Aorta (tissue), 5 donors: ENCODE results near the gene SLC22A4. TPM values are rescaled to one million over a fixed set of nuclear protein-coding genes. Genes with fewer than 3 reads are reported as not detected.

ENCODE experiments used
- ATAC-seq: fragments of 200-7000 bp; cut with Tn5 transposase; one replicate; pipeline ENCODE4 v1.9.1; 2022; ENCODE audit warnings: moderate library complexity; ENCODE audit not compliant: low FRiP score
- DNase-seq, 2 donors: peaks; one replicate each; pipeline ENCODE4 v3.0.0-alpha.2; 2020
- H3K27ac ChIP-seq, 2 donors: one replicate each; pipeline ENCODE4 v1.5.1; 2013; ENCODE audit warnings: low read length in 2 of 2, mild to moderate bottlenecking in 2 of 2, moderate library complexity in 2 of 2, control low read depth in 1 of 2, inconsistent platforms in 1 of 2, low read depth in 1 of 2
- H3K27me3 ChIP-seq, 2 donors: one replicate each; pipeline ENCODE4 v1.6.1; 2013; ENCODE audit warnings: control low read depth in 1 of 2, low read length in 1 of 2, mild to moderate bottlenecking in 1 of 2, moderate library complexity in 1 of 2; ENCODE audit not compliant: insufficient read depth in 2 of 2, control insufficient read depth in 1 of 2
- H3K36me3 ChIP-seq, 2 donors: one replicate each; pipeline ENCODE4 v1.6.1; 2013; ENCODE audit warnings: control low read depth in 1 of 2, low read length in 1 of 2, mild to moderate bottlenecking in 1 of 2; ENCODE audit not compliant: insufficient read depth in 2 of 2, control insufficient read depth in 1 of 2
- H3K4me1 ChIP-seq, 2 donors: one replicate each; pipeline ENCODE4 v1.6.1; 2013; ENCODE audit warnings: low read length in 2 of 2, control low read depth in 1 of 2, mild to moderate bottlenecking in 1 of 2, moderate library complexity in 1 of 2; ENCODE audit not compliant: insufficient read depth in 2 of 2, control insufficient read depth in 1 of 2
- H3K4me3 ChIP-seq, 2 donors: one replicate each; pipeline ENCODE4 v1.5.1; 2013; ENCODE audit warnings: low read length in 2 of 2, control low read depth in 1 of 2, mild to moderate bottlenecking in 1 of 2
- H3K9me3 ChIP-seq: one replicate; pipeline ENCODE4 v1.6.1; 2013; ENCODE audit warnings: mild to moderate bottlenecking, low read length; ENCODE audit not compliant: control insufficient read depth
- WGBS, 2 donors: extraction: QIAGEN DNeasy Blood & Tissue Kit; methylation state at CpG; one replicate each; pipeline ENCODE4 v1.1.7; 2013; 5-methylcytosine and 5-hydroxymethylcytosine counted together
- intact Hi-C, 2 donors: fragments of 100-400 bp; cut with DNase I; formaldehyde crosslinking; loops; one replicate each; pipeline versions ENCODE4 v1.14.2 to v1.15.0; 2022
- polyA plus RNA-seq, 2 donors: library from polyadenylated mRNA; stranded (reverse); fragments of 200-250 nt; gene quantifications; one replicate each; pipeline ENCODE4 v1.2.3, GENCODE V29; 2013
- total RNA-seq, 2 donors: library from RNA; stranded (reverse); fragmentation: NEBNext Ultra II Directional; extraction: Animal tissue kit (Norgen Biotek cat#: 25700); gene quantifications; one replicate each; pipeline ENCODE4 v1.2.1, GENCODE V29; 2021
- donor health status: healthy with polysubstance abuse.
- donor health status: Bipolar disorder and iron deficiency.
- donor health status: DM: no; HTN: no; CAD: no.
- donor health status: DM: no; HTN: no; CAD: no.
- donor health status: DM: yes; HTN: yes; CAD: no.

Gene SLC22A4
- total and polyA plus RNA-seq, 4 donors = 1.3 to 5.5 (median 3.1) TPM

DNA sequence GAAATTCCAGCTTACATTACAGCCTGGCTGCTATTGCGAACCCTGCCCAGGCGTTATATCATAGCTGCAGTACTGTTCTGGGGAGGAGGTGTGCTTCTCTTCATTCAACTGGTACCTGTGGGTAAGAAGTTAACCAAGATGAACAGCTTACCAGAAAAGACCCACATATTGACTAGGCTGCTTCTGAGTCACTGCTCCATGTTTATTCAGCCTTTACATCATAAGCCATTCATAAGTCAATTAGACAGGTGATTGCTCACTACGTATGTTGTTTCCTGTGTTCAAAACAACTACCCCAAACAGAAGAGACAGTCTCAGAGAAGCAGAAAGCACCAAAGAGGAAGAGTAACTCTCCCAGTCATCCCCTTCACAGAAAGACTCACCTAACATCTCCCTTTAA lies 40.6 kb downstream of the SLC22A4 start:
- intact Hi-C loops = no loop called here
- H3K4me1 ChIP-seq = no peaks in the 10 kb centered on the region
- DNase-seq = no peak
- no peak overlapping the region for H3K4me3 ChIP-seq
- H3K27me3 ChIP-seq = no peaks in the 10 kb centered on the region
- 91 to 95% methylated on average over 3 of the region's 3 CpGs for WGBS, 2 donors
- H3K9me3 ChIP-seq = no peaks in the 10 kb centered on the region
- no peak overlapping the region for H3K27ac ChIP-seq
- peaks cover 1 to 3% of the 10 kb centered on the region in 2 donors for H3K36me3 ChIP-seq
- no peak for ATAC-seq

DNA sequence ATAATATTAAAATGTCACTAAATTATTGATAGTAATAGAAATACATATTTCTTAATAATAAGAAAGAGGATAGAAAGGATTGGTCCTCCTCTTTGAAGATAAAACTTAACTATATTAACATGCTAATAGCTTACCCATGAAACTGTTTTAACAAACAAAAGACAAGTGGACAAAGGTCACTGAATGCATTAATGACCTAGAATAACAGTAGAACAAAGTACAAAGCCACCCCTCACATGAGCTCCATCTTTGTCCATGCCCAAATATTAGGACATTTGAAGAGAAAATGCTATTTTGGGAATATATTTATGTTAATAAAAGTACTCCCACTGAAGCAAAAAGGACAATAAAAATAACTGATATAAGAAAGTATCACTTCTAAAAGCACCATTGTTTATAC lies 41.2 kb downstream of the SLC22A4 start:
- H3K36me3 ChIP-seq = peaks cover 1 to 3% of the 10 kb centered on the region in 2 donors
- ATAC-seq (no peak), DNase-seq (no peak)
- no peaks in the 10 kb centered on the region for H3K4me1 ChIP-seq
- no peak overlapping the region for H3K27ac ChIP-seq
- intact Hi-C loops = no loop called here
- H3K4me3 ChIP-seq = no peak overlapping the region
- H3K9me3 ChIP-seq = no peaks in the 10 kb centered on the region
- H3K27me3 ChIP-seq = no peaks in the 10 kb centered on the region

DNA sequence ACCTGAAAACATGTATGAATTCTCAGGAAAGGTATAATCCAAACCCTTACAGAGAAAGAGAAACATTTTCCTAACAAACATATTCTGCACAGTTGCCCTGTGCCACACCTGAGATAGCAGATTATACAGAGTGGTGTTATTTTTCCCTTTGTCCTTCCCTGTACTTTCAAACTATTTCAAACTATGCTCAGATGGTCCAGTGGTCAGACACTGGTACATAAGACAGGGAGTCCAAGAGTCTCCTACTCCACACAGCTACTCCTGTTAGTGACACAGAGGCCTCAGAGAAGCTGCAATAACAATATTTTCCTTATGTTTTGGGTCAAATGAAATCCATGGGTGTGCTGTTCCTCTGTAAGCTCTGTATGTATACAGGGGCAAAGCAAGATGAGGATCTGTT lies 45.3 kb downstream of the SLC22A4 start:
- Histone ChIP-seq H3K4me3 (no peak overlapping the region), H3K27ac (no peak overlapping the region), H3K27me3 (no peaks in the 10 kb centered on the region), H3K4me1 (no peaks in the 10 kb centered on the region), H3K9me3 (no peaks in the 10 kb centered on the region), H3K36me3 (no peaks in the 10 kb centered on the region)
- DNase-seq (no peak), ATAC-seq (no peak)
- intact Hi-C loops = no loop called here

DNA sequence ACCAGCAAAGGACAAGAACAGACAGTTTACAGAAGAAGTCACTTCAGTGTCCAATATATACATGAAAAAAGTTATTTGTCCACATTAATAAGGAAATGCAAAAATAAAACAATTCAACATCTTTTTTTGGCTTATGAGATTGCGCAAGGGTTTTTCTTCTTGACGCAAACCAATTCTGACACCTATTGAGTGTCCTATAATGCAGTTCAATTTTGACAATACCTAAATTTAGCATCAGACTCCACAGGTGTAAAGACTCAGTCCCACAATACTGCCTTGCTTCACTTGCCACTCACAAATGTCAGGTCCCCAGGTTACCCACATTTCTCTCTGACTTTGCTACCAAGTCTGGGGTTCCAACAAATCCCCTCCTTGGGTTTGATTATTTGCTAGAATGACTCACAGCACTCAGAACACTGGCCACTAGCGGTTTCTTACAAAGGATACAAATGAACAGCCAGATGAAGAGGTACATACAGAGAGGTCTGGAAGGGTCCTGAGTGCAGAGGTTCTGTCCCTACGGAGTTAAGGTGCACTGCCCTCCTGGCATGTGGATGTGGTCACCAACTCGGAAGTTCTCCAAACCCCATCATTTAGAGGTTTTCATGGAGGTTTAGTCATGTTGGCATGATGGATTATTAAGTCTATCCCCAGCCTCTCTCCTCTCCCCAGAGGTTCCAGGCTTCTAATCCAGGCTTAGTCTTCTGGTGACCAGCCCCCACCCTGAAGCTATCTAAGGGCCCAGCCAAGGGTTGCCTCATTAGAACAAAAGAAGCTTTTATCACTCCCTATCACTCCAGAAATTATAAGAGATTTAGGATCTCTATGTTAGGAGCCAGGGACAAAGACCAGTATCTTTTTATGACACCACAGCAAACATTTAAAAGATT lies 48.3 kb downstream of the SLC22A4 start:
- ATAC-seq (no peak), DNase-seq (no peak)
- no peak overlapping the region for H3K27ac ChIP-seq
- H3K27me3 ChIP-seq = no peaks in the 10 kb centered on the region
- intact Hi-C loops = no loop called here
- H3K4me3 ChIP-seq = no peak overlapping the region
- H3K4me1 ChIP-seq = no peaks in the 10 kb centered on the region
- no peaks in the 10 kb centered on the region for H3K36me3 ChIP-seq
- no peaks in the 10 kb centered on the region for H3K9me3 ChIP-seq
- 61 to 67% methylated on average over 5 of the region's 5 CpGs for WGBS, 2 donors

DNA sequence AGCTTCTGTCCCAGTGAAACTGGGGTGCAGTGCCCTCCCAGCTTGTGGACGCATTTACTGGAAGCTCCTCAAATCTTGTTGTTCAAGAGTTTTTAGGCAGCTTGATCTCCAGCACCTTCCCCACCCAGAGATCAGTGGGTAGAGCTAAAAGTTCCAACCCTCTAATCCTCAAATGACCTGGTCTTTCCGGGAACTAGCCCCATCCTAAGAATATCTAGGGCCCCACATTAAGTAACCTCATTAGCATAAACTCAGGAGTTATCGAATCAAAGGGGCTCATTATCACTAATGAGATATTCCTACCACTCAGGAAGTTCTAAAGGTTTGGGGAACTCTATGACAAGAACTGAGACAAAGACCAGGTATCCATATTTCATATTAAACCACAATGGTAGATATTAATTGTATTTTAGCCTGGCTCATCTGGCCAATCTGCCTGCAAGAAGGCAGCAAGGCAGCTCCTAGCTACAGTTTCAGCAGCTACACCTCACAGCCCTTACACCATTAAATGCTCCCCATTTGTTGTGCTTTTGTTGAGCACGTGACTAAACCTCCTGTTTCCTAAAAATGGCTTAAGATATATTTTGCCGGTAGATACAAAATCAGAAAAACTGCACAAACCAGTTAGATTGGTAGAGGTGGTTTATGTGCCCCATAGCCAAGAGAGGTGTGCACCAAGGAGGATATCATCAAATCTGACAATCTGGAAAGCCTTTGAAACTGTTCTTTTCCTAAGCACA lies 50.8 kb downstream of the SLC22A4 start:
- ATAC-seq (no peak), DNase-seq (no peak)
- Histone ChIP-seq H3K4me1 (no peaks in the 10 kb centered on the region), H3K9me3 (peaks cover 3% of the 10 kb centered on the region), H3K4me3 (no peak overlapping the region), H3K27ac (no peak overlapping the region), H3K36me3 (peaks cover 0 to 2% of the 10 kb centered on the region in 2 donors), H3K27me3 (no peaks in the 10 kb centered on the region)
- WGBS, 2 donors = 76 to 81% methylated on average over 5 of the region's 5 CpGs
- intact Hi-C loops = no loop called here

DNA sequence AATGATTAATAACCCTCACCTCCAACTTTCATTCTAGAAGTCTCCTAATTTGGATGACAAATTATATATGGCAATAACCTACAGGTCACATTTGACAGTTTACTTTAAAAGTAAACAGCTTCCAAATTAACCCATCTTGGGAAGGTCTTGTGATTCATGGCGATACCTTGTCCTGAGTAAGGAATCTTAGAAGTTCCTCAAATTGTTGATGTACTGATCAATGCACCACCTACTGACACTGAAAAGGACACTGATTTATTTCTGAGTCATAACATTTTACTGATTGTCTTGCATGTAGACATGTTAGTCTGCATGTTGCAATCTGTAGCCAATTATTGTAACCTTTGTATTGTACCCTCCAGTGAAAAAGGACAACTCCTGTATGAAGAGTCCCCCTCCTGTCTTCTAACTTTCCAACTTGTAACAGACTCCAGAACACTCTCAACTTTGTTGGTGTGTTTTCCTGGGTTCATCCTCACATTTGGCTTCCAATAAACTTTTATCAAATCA lies 59.3 kb downstream of the SLC22A4 start:
- H3K9me3 ChIP-seq = peaks cover 3% of the 10 kb centered on the region
- 98 to 100% methylated on average over 1 of the region's 1 CpG for WGBS, 2 donors
- peaks cover 2 to 3% of the 10 kb centered on the region in 2 donors for H3K36me3 ChIP-seq
- H3K27ac ChIP-seq = no peak overlapping the region
- peaks cover 0 to 4% of the 10 kb centered on the region in 2 donors for H3K4me1 ChIP-seq
- intact Hi-C loops = no loop called here
- no peak for ATAC-seq
- no peak for DNase-seq
- no peak overlapping the region for H3K4me3 ChIP-seq
- H3K27me3 ChIP-seq = no peaks in the 10 kb centered on the region

DNA sequence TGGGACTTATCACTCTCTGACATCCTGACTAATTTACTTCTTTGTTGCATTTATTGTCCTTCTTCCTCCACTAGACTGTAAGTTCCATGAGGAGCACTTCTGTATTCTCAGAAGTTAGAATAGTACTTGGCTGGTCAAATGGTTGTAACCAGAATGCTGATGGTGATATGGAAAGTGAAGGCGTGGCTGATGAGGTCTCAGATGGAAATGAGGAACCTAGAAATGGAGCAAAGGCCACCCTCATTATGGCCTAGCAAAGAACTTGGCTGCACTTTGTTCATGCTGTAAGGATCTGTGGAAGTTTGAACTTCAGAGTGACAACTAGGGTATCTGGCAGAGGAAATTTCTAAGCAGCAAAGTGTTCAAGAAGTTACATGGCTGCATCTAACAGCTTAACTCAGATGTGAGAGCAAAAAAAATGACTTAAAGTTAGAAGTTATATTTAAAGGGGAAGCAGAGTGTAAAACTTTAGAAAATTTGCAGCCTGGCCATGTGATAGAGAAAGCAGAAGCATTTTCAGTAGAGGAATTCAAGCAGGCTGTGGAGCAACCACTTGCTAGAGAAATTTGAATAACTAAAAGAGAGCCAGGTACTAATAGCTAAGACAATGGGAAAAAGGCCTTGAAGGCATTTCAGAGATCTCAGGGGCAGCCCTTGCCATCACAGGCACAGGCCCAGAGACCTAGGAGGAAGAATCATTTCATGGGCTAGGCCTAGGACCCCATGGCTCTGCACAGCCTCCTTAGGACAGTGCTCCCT lies 60.4 kb downstream of the SLC22A4 start:
- intact Hi-C loops = loop anchor here in 1 of 2 donors (5.0 kb wide), 1 partner anchor 57 kb away; no protein-coding TSS in a partner anchor
- Histone ChIP-seq H3K9me3 (peaks cover under 1% of the 10 kb centered on the region), H3K4me1 (peaks cover 0 to 4% of the 10 kb centered on the region in 2 donors), H3K36me3 (peaks cover 0 to 3% of the 10 kb centered on the region in 2 donors), H3K27ac (no peak overlapping the region), H3K4me3 (no peak overlapping the region), H3K27me3 (no peaks in the 10 kb centered on the region)
- ATAC-seq (no peak), DNase-seq (no peak)
- WGBS, 2 donors = 95 to 97% methylated on average over 1 of the region's 1 CpG

DNA sequence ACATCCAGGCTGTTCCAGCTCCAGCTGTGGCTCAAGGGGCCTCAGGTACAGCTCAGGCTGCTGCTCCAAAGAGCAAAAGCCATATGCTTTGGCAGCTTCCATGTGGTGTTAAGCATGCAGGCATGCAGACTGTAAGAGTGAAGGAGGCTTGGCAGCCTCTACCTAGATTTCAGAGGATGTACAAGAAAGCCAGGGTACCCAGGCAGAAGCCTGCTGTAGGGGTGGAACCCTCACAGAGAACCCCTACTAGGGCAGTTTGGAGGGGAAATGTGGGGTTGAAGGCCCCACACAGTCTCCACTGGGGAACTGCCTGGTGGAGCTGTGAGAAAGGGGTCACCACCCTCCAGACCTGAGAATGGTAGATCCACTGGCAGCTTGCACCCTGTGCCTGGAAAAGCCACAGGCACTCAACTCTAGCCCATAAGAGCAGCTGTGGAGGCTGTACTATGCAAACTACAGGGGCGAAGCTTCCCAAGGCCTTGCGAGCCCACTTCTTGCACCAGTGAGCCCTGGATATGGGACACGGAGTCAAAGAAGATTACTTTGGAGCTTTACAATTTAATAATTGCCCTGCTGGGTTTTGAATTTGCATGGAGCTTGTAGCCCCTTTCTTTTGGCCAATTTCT lies 61.1 kb downstream of the SLC22A4 start:
- Histone ChIP-seq H3K27me3 (no peaks in the 10 kb centered on the region), H3K27ac (no peak overlapping the region), H3K9me3 (no peaks in the 10 kb centered on the region), H3K4me3 (no peak overlapping the region), H3K36me3 (peaks cover 0 to 3% of the 10 kb centered on the region in 2 donors), H3K4me1 (peaks cover 0 to 4% of the 10 kb centered on the region in 2 donors)
- DNase-seq (no peak), ATAC-seq (no peak)
- WGBS, 2 donors = 98 to 100% methylated on average over 3 of the region's 3 CpGs
- intact Hi-C loops = loop anchor here in 1 of 2 donors (5.0 kb wide), 1 partner anchor 58 kb away; no protein-coding TSS in a partner anchor
